GM21423 (cell line): Measurements from ENCODE around the gene ACAP3.

Source experiments
- ATAC-seq: cut with Tn5 transposase; IDR thresholded peaks from one replicate; pipeline ENCODE4 v1.9.1; 2021; ENCODE audit warnings: mild to moderate bottlenecking, moderate library complexity; ENCODE audit not compliant: unreplicated experiment

ACAP3 gene

GRCh38 chr1:1332031-1332755, 24.5 kb upstream of the ACAP3 start:
- no peak for ATAC-seq

DNA sequence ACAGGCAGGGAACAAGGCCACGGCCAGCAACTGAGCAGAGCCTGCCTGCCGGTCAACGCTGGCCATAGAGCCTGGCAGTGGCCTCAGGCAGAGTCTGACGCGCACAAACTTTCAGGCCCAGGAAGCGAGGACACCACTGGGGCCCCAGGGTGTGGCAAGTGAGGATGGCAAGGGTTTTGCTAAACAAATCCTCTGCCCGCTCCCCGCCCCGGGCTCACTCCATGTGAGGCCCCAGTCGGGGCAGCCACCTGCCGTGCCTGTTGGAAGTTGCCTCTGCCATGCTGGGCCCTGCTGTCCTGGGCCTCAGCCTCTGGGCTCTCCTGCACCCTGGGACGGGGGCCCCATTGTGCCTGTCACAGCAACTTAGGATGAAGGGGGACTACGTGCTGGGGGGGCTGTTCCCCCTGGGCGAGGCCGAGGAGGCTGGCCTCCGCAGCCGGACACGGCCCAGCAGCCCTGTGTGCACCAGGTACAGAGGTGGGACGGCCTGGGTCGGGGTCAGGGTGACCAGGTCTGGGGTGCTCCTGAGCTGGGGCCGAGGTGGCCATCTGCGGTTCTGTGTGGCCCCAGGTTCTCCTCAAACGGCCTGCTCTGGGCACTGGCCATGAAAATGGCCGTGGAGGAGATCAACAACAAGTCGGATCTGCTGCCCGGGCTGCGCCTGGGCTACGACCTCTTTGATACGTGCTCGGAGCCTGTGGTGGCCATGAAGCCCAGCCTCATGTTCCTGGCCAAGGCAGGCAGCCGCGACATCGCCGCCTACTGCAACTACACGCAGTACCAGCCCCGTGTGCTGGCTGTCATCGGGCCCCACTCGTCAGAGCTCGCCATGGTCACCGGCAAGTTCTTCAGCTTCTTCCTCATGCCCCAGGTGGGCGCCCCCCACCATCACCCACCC, 23.6 kb upstream of the ACAP3 start, which contains the start of gene TAS1R3:
TAS1R3 (plus strand) TSS at position 213 of the 898 bp plus-strand sequence; CDS start at position 279, 66 bp downstream.
- no peak for ATAC-seq

DNA sequence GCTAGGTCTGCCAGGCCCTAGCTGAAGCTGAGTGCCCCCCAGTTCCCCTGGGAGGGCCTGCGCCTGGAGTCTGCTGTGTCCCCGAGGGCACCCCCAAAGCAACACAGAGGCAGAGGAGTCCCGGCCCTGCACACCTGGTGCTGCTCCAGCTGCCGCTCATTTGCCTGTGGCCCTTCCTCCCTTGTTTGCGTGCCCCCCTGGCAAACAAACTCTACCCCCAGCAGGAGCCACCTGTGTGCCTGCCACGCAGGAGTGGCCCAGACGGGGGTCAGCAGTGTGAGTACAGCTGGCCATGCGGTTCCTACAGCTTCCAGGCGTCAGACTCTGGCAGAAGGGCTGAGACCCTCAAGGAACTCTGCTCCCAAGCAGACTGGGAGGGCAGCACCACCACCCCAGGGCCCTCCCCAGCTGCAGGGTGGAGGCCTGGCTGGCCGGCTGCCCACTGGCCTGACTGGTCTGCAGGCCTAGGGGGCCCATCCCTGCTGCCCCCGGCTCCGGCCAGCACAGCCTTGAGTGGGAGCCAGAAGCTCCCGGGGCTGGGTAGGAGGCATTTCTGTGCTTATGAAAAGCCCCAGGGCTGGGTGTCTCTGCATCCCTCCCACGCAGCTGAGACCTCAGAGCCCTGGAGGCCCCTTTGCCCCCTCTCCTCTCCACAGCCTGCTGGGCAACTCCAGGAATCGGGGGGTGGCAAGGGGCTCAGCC, 22.8 kb upstream of the ACAP3 start:
- ATAC-seq: no peak

GRCh38 chr1:1329304-1330210, 21.8 kb upstream of the ACAP3 start:
- ATAC-seq: no peak

- ATAC-seq: no peak
These were observed 20.5 kb upstream of the ACAP3 start for GRCh38 chr1:1328254-1328653.

DNA sequence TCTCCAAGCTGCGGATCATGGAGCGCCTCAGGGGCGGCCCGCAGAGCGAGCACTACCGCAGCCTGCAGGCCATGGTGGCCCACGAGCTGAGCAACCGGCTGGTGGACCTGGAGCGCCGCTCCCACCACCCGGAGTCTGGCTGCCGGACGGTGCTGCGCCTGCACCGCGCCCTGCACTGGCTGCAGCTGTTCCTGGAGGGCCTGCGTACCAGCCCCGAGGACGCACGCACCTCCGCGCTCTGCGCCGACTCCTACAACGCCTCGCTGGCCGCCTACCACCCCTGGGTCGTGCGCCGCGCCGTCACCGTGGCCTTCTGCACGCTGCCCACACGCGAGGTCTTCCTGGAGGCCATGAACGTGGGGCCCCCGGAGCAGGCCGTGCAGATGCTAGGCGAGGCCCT, 19.6 kb upstream of the ACAP3 start:
- no peak for ATAC-seq

DNA sequence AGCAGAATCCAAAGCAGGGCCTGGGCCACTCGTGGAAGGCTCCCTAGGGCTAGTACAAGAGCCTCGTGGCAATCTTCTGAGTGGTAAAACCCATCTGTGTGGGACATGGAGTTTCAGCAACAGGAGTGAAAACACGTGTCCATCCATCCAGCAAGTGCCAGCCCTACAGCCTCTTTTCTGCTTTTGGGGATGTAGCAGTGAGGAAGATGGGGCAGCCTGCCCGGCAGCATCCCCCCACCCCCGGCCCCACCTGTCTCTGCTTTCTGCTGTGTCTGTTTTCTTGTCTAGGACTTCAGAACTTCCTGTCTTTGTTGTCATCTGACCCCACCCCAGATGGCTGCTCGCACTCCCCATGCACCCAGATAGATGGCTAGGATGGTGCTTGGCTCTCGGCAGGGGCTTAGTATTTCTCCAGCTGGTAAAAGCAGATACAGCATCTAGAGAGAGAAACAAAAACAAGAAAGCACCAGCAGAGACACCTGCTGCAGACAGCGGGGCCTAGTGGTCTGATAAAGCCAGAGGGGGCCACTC, 18.4 kb upstream of the ACAP3 start:
- ATAC-seq: no peak

- no peak for ATAC-seq
These were observed 17.8 kb upstream of the ACAP3 start for GRCh38 chr1:1325288-1326074.

DNA sequence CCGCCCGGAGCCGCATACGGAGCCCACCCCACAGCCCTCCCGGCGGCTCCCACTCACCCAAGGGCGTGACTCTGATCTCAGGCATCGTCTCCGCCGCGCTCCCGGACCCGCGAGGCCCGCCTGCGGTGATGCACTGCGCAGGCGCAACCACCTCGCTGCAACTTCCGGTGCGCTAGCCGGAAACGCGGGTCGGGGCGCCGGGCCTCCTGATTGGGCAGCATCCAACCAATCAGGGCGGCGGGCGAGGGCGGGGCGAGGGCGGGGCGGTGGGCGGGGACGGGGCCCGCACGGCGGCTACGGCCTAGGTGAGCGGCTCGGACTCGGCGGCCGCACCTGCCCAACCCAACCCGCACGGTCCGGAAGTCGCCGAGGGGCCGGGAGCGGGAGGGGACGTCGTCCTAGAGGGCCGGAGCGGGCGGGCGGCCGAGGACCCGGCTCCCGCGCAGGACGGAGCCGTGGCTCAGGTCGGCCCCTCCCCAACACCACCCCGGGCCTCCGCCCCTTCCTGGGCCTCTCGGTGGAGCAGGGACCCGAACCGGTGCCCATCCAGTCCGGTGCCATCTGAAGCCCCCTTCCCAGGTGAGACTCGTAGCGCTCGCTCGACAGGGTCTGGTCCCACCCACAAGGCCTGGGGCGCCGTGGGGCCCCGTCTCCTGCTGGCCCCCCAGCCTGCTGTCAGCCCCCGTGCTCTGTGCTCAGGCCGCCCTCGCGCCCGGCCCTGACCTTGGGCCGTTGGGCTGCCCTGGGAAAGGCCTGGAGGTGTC, 17.0 kb upstream of the ACAP3 start, which contains the start of the genes CPTP and INTS11:
CPTP (plus strand) TSS at position 279 of the 764 bp plus-strand sequence. CDS start 2,109 bp downstream, outside the sequence.
INTS11 (minus strand) TSS at position 137 of the 764 bp plus-strand sequence; CDS start at position 85, 52 bp downstream.
- peak; percentile 67 for ATAC-seq

GRCh38 chr1:1324084-1324523, 16.4 kb upstream of the ACAP3 start:
- ATAC-seq: peak; percentile 14

DNA sequence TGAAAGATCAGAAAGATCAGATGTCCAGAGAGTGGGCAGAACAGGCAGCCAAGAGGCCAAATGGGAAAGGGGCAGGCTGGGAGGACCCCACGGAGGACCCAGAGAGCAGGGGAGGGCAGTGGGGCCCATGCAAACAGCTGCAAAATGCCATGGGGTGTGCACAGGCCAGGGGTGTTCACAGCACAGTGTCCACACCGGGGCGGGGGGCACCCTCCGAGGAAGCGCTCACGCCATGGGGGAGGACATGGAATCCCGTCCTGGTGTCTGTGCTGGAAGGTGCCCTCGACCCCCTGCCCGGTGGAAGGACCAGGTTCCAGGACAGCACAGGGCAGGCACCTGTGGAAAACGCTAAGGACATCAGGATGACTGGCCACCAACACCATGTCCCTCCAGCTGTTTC, 15.2 kb upstream of the ACAP3 start:
- ATAC-seq: no peak

GRCh38 chr1:1322418-1322817, 14.7 kb upstream of the ACAP3 start:
- no peak for ATAC-seq

GRCh38 chr1:1321477-1321876, 13.7 kb upstream of the ACAP3 start:
- ATAC-seq: no peak

GRCh38 chr1:1320666-1321448, 13.1 kb upstream of the ACAP3 start:
- ATAC-seq: no peak

DNA sequence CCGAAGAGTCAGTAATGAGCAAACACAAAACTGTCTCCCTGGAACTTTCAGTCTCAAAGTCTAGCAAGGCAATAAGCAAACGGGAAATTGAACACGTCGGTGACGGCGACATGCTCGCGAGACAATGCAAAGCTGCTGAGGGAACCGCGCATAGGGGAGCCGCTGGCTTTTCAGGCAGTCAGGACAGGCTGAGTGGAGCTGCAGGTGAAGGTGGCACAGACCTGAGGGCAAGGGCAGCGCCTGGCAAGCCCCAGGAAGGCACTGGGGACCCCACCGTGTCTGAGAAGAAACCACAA, 11.9 kb upstream of the ACAP3 start:
- ATAC-seq: no peak

- no peak for ATAC-seq
These were observed 11.3 kb upstream of the ACAP3 start for GRCh38 chr1:1318777-1319645.
